H9 (cell line): ENCODE measurements around the gene INSIG1. TPM values are rescaled to one million over a fixed set of nuclear protein-coding genes. Genes with fewer than 3 reads are reported as not detected.

Source experiments
- DNase-seq: peaks from one replicate; pipeline ENCODE4 v3.0.0-alpha.2; 2017
- H2AFZ ChIP-seq: one replicate; pipeline ENCODE4 v1.6.1; 2013; ENCODE audit warnings: mild to moderate bottlenecking, low read length, control low read depth, moderate library complexity
- H2AK5ac ChIP-seq: 2 replicates; pipeline ENCODE4 v1.6.1; 2013; ENCODE audit warnings: low read length, control low read depth, mixed read lengths; ENCODE audit not compliant: insufficient read length
- H2BK120ac ChIP-seq: one replicate; pipeline ENCODE4 v1.6.1; 2013; ENCODE audit warnings: low read depth, mild to moderate bottlenecking, low read length, control low read depth, inconsistent platforms; ENCODE audit not compliant: poor library complexity, severe bottlenecking
- H2BK12ac ChIP-seq: 2 replicates; pipeline ENCODE4 v1.6.1; 2013; ENCODE audit warnings: low read length, control low read depth, mixed read lengths, low read depth; ENCODE audit not compliant: insufficient read length
- H2BK15ac ChIP-seq: 2 replicates; pipeline ENCODE4 v1.6.1; 2013; ENCODE audit warnings: low read depth, low read length, control low read depth
- H2BK20ac ChIP-seq: one replicate; pipeline ENCODE4 v1.6.1; 2013; ENCODE audit warnings: low read depth, mild to moderate bottlenecking, low read length, control low read depth, inconsistent platforms; ENCODE audit not compliant: poor library complexity, severe bottlenecking
- H2BK5ac ChIP-seq: 2 replicates; pipeline ENCODE4 v1.6.1; 2013; ENCODE audit warnings: low read length, control low read depth, mixed read lengths; ENCODE audit not compliant: insufficient read length
- H3K14ac ChIP-seq: 2 replicates; pipeline ENCODE4 v1.6.1; 2013; ENCODE audit warnings: low read length, control low read depth; ENCODE audit not compliant: insufficient read depth
- H3K18ac ChIP-seq: 2 replicates; pipeline ENCODE4 v1.6.1; 2013; ENCODE audit warnings: low read depth, mild to moderate bottlenecking, mixed read lengths, low read length, control low read depth; ENCODE audit not compliant: insufficient read length
- H3K23ac ChIP-seq: 2 replicates; pipeline ENCODE4 v1.6.1; 2013; ENCODE audit warnings: low read length, control low read depth, mixed read lengths, low read depth; ENCODE audit not compliant: insufficient read length
- H3K23me2 ChIP-seq: 2 replicates; pipeline ENCODE4 v1.6.1; 2013; ENCODE audit warnings: low read depth, mild to moderate bottlenecking, mixed read lengths, low read length, control low read depth; ENCODE audit not compliant: insufficient read length, poor library complexity, severe bottlenecking
- H3K27ac ChIP-seq: 2 replicates; pipeline ENCODE4 v1.5.1; 2013; ENCODE audit warnings: low read length, control low read depth, mixed read lengths, low read depth; ENCODE audit not compliant: insufficient read length
- H3K27me3 ChIP-seq: 2 replicates; pipeline ENCODE4 v1.6.1; 2013; ENCODE audit warnings: low read length, control low read depth, inconsistent platforms; ENCODE audit not compliant: insufficient read depth
- H3K4ac ChIP-seq: 2 replicates; pipeline ENCODE4 v1.6.1; 2013; ENCODE audit warnings: low read depth, mild to moderate bottlenecking, control low read depth, inconsistent platforms, low read length, moderate library complexity
- H3K4me1 ChIP-seq: 2 replicates; pipeline ENCODE4 v1.6.1; 2013; ENCODE audit warnings: low read length, control low read depth, inconsistent platforms; ENCODE audit not compliant: insufficient read depth
- H3K4me2 ChIP-seq: 2 replicates; pipeline ENCODE4 v1.6.1; 2013; ENCODE audit warnings: low read length, control low read depth, mixed read lengths; ENCODE audit not compliant: insufficient read length, insufficient read depth
- H3K56ac ChIP-seq: 2 replicates; pipeline ENCODE4 v1.6.1; 2013; ENCODE audit warnings: low read depth, mild to moderate bottlenecking, mixed read lengths, low read length, control low read depth; ENCODE audit not compliant: insufficient read length
- H3K79me1 ChIP-seq: 2 replicates; pipeline ENCODE4 v1.6.1; 2013; ENCODE audit warnings: low read depth, mild to moderate bottlenecking, moderate library complexity, low read length, control low read depth, inconsistent platforms; ENCODE audit not compliant: insufficient read depth, poor library complexity, severe bottlenecking
- H3K79me2 ChIP-seq: 2 replicates; pipeline ENCODE4 v1.6.1; 2013; ENCODE audit warnings: low read length, control low read depth, inconsistent platforms; ENCODE audit not compliant: insufficient read depth
- H3K9ac ChIP-seq: 2 replicates; pipeline ENCODE4 v1.6.1; 2013; ENCODE audit warnings: low read length, control low read depth, mixed read lengths; ENCODE audit not compliant: insufficient read length; ENCODE audit errors: extremely low read depth
- H3K9me3 ChIP-seq: one replicate; pipeline ENCODE4 v1.6.1; 2013; ENCODE audit warnings: low read depth, low read length, inconsistent platforms; ENCODE audit not compliant: control insufficient read depth
- H3T11ph ChIP-seq: one replicate; pipeline ENCODE4 v1.6.1; 2013; ENCODE audit warnings: mild to moderate bottlenecking, low read length, control low read depth, inconsistent platforms
- H4K20me1 ChIP-seq: one replicate; pipeline ENCODE4 v1.6.1; 2013; ENCODE audit not compliant: control insufficient read depth, insufficient read length, insufficient read depth
- H4K5ac ChIP-seq: 2 replicates; pipeline ENCODE4 v1.6.1; 2013; ENCODE audit warnings: low read depth, mild to moderate bottlenecking, mixed read lengths, low read length, control low read depth; ENCODE audit not compliant: insufficient read length
- H4K8ac ChIP-seq: replicated peaks from 2 replicates; pipeline ENCODE4 v1.6.1; 2013; ENCODE audit warnings: low read length, control low read depth, mixed read lengths, low read depth; ENCODE audit not compliant: insufficient read length
- H4K91ac ChIP-seq: 2 replicates; pipeline ENCODE4 v1.6.1; 2013; ENCODE audit warnings: low read depth, mild to moderate bottlenecking, moderate library complexity, mixed read lengths, low read length, control low read depth; ENCODE audit not compliant: insufficient read length
- H3K27ac Mint-ChIP-seq, 3 experiments: 2 replicates in 2 of 3; 3 replicates in 1 of 3; pipeline ENCODE4 v1.8.0; 2020 to 2021; ENCODE audit warnings: mixed read lengths in 3 of 3, mild to moderate bottlenecking in 1 of 3, moderate library complexity in 1 of 3
- H3K27me3 Mint-ChIP-seq: 2 replicates; pipeline ENCODE4 v1.8.0; 2021; ENCODE audit warnings: low read depth, mild to moderate bottlenecking, moderate library complexity, mixed read lengths
- H3K36me3 Mint-ChIP-seq, 3 experiments: 2 replicates in 2 of 3; 3 replicates in 1 of 3; pipeline ENCODE4 v1.8.0; 2020 to 2021; ENCODE audit warnings: low read depth in 3 of 3, mixed read lengths in 3 of 3; ENCODE audit not compliant: insufficient read depth in 1 of 3
- H3K4me1 Mint-ChIP-seq, 2 experiments: 2 replicates each; pipeline ENCODE4 v1.8.0; 2020; ENCODE audit warnings: mixed read lengths in 2 of 2
- H3K4me3 Mint-ChIP-seq, 2 experiments: 2 replicates in 1 of 2; 3 replicates in 1 of 2; pipeline ENCODE4 v1.8.0; 2020 to 2021; ENCODE audit warnings: mild to moderate bottlenecking in 2 of 2, mixed read lengths in 2 of 2, moderate library complexity in 1 of 2
- H3K9me3 Mint-ChIP-seq, 2 experiments: 2 replicates in 1 of 2; 3 replicates in 1 of 2; pipeline ENCODE4 v1.8.0; 2020; ENCODE audit warnings: mild to moderate bottlenecking in 2 of 2, mixed read lengths in 2 of 2, moderate library complexity in 1 of 2
- WGBS: extraction: QIAGEN DNeasy Blood & Tissue Kit; methylation state at CpG from one replicate; pipeline ENCODE4 v1.1.7; 2013; ENCODE audit warnings: missing lambda C conversion rate, low lambda C conversion rate, mixed read lengths; ENCODE audit not compliant: insufficient read length; ENCODE audit errors: extremely low coverage; 5-methylcytosine and 5-hydroxymethylcytosine counted together
- total RNA-seq: library from RNA; stranded (reverse); gene quantifications from 2 replicates; pipeline ENCODE4 v1.2.1, GENCODE V29; 2021
- TF ChIP-seq, protein P1 (sequence below): fragments of 200-600 bp; sonication (generic); conservative IDR thresholded peaks from 3 replicates; pipeline ENCODE4 v1.8.0; 2021; ENCODE audit warnings: antibody characterized with exemption, mild to moderate bottlenecking

The INSIG1 gene
- total RNA-seq, 1 experiment from 2014 or later, result 23.3 TPM

DNA sequence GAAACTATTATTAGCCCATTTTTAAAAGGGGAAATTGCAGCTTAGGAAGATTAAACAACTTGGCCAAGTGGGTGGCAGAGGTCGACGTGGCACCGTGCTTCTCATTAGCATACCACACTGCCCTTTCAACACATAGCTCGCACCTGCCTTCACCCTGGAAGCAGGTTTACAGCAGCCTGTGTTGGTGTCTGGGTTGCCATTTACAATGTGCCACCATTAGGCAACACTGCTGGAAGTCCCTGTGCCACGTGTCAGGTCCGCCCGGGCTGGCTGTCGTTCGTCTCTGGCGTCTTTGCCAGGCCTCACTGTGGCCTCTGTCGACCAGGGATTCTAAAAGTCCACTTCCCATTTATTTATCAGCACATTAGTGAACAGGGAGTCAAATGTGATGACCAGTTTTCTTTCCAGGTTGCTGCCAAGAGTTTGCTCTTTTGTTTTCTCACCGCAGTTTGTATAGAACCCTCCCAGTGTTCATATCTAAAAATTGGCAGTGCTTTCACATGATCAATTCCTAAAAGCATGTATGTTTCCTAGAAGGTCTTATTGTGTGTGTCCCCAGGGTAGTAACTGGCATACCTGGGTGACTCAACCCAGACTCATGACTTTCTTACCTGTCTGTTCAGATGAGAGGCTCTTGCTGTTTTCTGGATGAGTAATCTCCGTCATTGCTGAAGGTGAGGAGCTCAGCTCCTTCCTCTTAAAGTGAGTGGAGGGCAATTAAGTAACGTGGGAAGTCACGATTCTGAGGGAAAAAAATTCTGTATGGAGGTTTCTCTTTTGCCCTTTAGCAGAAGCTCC lies 9.2 kb downstream of the INSIG1 start:
- Histone ChIP-seq H3K9me3 (no peaks in the 10 kb centered on the region), H3K4me1 (no peaks in the 10 kb centered on the region), H2BK12ac (no peak overlapping the region), H3K23ac (no peak overlapping the region), H3K79me2 (peaks cover 3% of the 10 kb centered on the region; the same call in 1 of the 2 replicates), H3K18ac (no peak overlapping the region), H3K23me2 (no peaks in the 10 kb centered on the region), H3K4me2 (no peak overlapping the region), H3K27ac (no peak overlapping the region), H2BK5ac (no peak overlapping the region), H4K8ac (no peak overlapping the region), H4K91ac (no peak overlapping the region), H2BK20ac (no peak overlapping the region), H3K4ac (no peak overlapping the region), H2AK5ac (no peak overlapping the region), H2BK120ac (no peak overlapping the region), H3K14ac (no peak overlapping the region), H3T11ph (no peak overlapping the region), H4K20me1 (no peaks in the 10 kb centered on the region), H2AFZ (no peak overlapping the region), H3K79me1 (peaks cover 6% of the 10 kb centered on the region), H3K9ac (no peak overlapping the region), H2BK15ac (no peak overlapping the region), H3K27me3 (no peaks in the 10 kb centered on the region), H4K5ac (no peak overlapping the region), H3K56ac (no peak overlapping the region)
- WGBS, result no CpG with 5 or more reads among the region's 15 CpGs
- TF ChIP-seq, protein P1, sequence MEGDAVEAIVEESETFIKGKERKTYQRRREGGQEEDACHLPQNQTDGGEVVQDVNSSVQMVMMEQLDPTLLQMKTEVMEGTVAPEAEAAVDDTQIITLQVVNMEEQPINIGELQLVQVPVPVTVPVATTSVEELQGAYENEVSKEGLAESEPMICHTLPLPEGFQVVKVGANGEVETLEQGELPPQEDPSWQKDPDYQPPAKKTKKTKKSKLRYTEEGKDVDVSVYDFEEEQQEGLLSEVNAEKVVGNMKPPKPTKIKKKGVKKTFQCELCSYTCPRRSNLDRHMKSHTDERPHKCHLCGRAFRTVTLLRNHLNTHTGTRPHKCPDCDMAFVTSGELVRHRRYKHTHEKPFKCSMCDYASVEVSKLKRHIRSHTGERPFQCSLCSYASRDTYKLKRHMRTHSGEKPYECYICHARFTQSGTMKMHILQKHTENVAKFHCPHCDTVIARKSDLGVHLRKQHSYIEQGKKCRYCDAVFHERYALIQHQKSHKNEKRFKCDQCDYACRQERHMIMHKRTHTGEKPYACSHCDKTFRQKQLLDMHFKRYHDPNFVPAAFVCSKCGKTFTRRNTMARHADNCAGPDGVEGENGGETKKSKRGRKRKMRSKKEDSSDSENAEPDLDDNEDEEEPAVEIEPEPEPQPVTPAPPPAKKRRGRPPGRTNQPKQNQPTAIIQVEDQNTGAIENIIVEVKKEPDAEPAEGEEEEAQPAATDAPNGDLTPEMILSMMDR, result no peak
- Mint-ChIP-seq H3K4me1 (peaks cover 7 to 16% of the 10 kb centered on the region in 2 experiments; a peak in 3 of 4 replicates), H3K4me3 (no peak overlapping the region), H3K27me3 (no peaks in the 10 kb centered on the region), H3K36me3 (peaks cover 39 to 61% (median 59%) of the 10 kb centered on the region in 3 experiments), H3K27ac (peak overlapping the region in 1 of 3 experiments; percentile 47; a peak in 1 of 7 replicates), H3K9me3 (no peaks in the 10 kb centered on the region)
- no peak for DNase-seq
